Pancreas (tissue), 10 donors: ENCODE data around the gene KRTAP10-2. TPM values are rescaled to one million over a fixed set of nuclear protein-coding genes. Genes with fewer than 3 reads are reported as not detected.
A peak's percentile ranks its signal among the peaks of the same experiment; 100 is the strongest.
"Not testable (repeated sequence)": the region's sequence is repeated elsewhere in the genome, so short reads cannot be mapped to it uniquely, and the experiment has no call there.

Source experiments
- ATAC-seq, 4 donors: fragments of 200-7000 bp; cut with Tn5 transposase; one replicate each; pipeline versions ENCODE4 v1.8.0 to v1.9.1; 2020; ENCODE audit warnings: mild to moderate bottlenecking in 4 of 4, moderate library complexity in 4 of 4
- DNase-seq, 6 donors: peaks; one replicate each; pipeline ENCODE4 v3.0.0-alpha.2; 2020
- FAIRE-seq: peaks from 2 replicates; lab custom pipeline; 2012; peaks lifted over from hg19 to GRCh38; lab: Jason Lieb, UNC
- H3K27ac ChIP-seq, 4 donors: fragments of 200-600 bp; sonication (generic); 1 replicate in 3 of 4; 2 replicates in 1 of 4; pipeline versions ENCODE4 v1.5.0 to v1.8.0; 2020
- H3K27me3 ChIP-seq, 4 donors: fragments of 200-600 bp; one replicate each; pipeline ENCODE4 v1.8.0; 2021
- H3K36me3 ChIP-seq, 3 donors: fragments of 200-600 bp; sonication (generic) in 1 of 3; one replicate each; pipeline versions ENCODE4 v1.5.0 to v1.8.0; 2020 to 2021
- H3K4me1 ChIP-seq, 3 donors: fragments of 200-600 bp; one replicate each; pipeline ENCODE4 v1.8.0; 2021
- H3K4me3 ChIP-seq, 4 donors: fragments of 200-600 bp; sonication (generic) in 2 of 4; one replicate each; pipeline versions ENCODE4 v1.5.0 to v1.8.0; 2020 to 2021
- H3K9me3 ChIP-seq, 4 donors: fragments of 200-600 bp; one replicate each; pipeline ENCODE4 v1.8.0; 2021
- CTCF ChIP-seq, 4 donors: fragments of 200-600 bp; sonication (generic) in 3 of 4; IDR thresholded peaks; one replicate each; pipeline versions ENCODE4 v1.5.0 to v1.8.0; 2021; ENCODE audit warnings: antibody characterized with exemption in 4 of 4
- WGBS, 2 donors: extraction: QIAGEN DNeasy Blood & Tissue Kit; methylation state at CpG; one replicate each; pipeline ENCODE4 v1.1.7; 2013; 5-methylcytosine and 5-hydroxymethylcytosine counted together
- intact Hi-C, 3 donors: fragments of 100-400 bp; cut with DNase I; formaldehyde crosslinking; loops; one replicate each; pipeline versions ENCODE4 v1.11.1 to v1.14.2; 2022
- polyA plus RNA-seq, 2 donors: library from polyadenylated mRNA; stranded (reverse); fragments of 200-250 nt; gene quantifications; one replicate each; pipeline ENCODE4 v1.2.3, GENCODE V29; 2013
- total RNA-seq, 6 donors: library from RNA; stranded (reverse); fragmentation: NEBNext Ultra II Directional in 4 of 6; extraction: Animal tissue kit (Norgen Biotek cat#: 25700) in 4 of 6; gene quantifications; one replicate each; pipeline versions ENCODE4 v1.2.1 to v1.2.4, GENCODE V29; 2021 to 2023
- donor health status: healthy with polysubstance abuse.
- donor health status: DM: no; HTN: no; CAD: no; lungs with moderate emphysema.
- donor health status: DM: no; HTN: no; CAD: no.
- donor health status: control.
- donor health status: control.
- donor health status: Bipolar disorder and iron deficiency.
- donor health status: DM: yes; HTN: yes; CAD: no.
- donor health status: DM: no; HTN: no; CAD: no.
- donor health status: DM: no; HTN: no; CAD: no.
- donor health status: DM: yes; HTN: yes; CAD: no.

Gene KRTAP10-2
- total and polyA plus RNA-seq, 8 donors = not detected

GRCh38 chr21:44556879-44557278, 5.6 kb upstream of the KRTAP10-2 start:
- Histone ChIP-seq H3K27ac (no peak overlapping the region), H3K27me3 (peaks cover 0 to 15% (median 0%) of the 10 kb centered on the region in 4 donors), H3K9me3 (no peaks in the 10 kb centered on the region), H3K4me3 (no peak overlapping the region), H3K4me1 (no peaks in the 10 kb centered on the region), H3K36me3 (no peaks in the 10 kb centered on the region)
- no peak for ATAC-seq
- FAIRE-seq = no peak
- intact Hi-C loops = no loop called here
- 48 to 49% methylated on average over 9 of the region's 9 CpGs for WGBS, 2 donors
- no peak for TF ChIP-seq CTCF (IDR thresholded peaks at IDR 0.05)
- DNase-seq = no peak

GRCh38 chr21:44555200-44555875, 4.0 kb upstream of the KRTAP10-2 start:
- no peaks in the 10 kb centered on the region for H3K4me1 ChIP-seq
- 67 to 78% methylated on average over 13 of the region's 13 CpGs for WGBS, 2 donors
- H3K4me3 ChIP-seq = no peak overlapping the region
- peaks cover 0 to 15% (median 0%) of the 10 kb centered on the region in 4 donors for H3K27me3 ChIP-seq
- TF ChIP-seq CTCF (IDR thresholded peaks at IDR 0.05) = no peak
- H3K9me3 ChIP-seq = no peaks in the 10 kb centered on the region
- intact Hi-C loops = no loop called here
- H3K27ac ChIP-seq = no peak overlapping the region
- no peak for DNase-seq
- ATAC-seq = no peak
- FAIRE-seq = no peak
- H3K36me3 ChIP-seq = no peaks in the 10 kb centered on the region

GRCh38 chr21:44552681-44553080, 1.4 kb upstream of the KRTAP10-2 start:
- Histone ChIP-seq H3K27ac (no peak overlapping the region), H3K4me3 (no peak overlapping the region), H3K36me3 (no peaks in the 10 kb centered on the region), H3K9me3 (no peaks in the 10 kb centered on the region), H3K4me1 (no peaks in the 10 kb centered on the region), H3K27me3 (peaks cover 0 to 15% (median 0%) of the 10 kb centered on the region in 4 donors)
- DNase-seq (no peak), ATAC-seq (no peak), FAIRE-seq (no peak)
- WGBS, 2 donors = 58 to 64% methylated on average over 13 of the region's 13 CpGs
- TF ChIP-seq CTCF (IDR thresholded peaks at IDR 0.05) = no peak
- intact Hi-C loops = no loop called here

- H3K4me3 ChIP-seq = no peak overlapping the region
- WGBS, 2 donors = 80 to 86% methylated on average over 6 of the region's 6 CpGs
- no peak for TF ChIP-seq CTCF (IDR thresholded peaks at IDR 0.05)
- H3K4me1 ChIP-seq = no peaks in the 10 kb centered on the region
- no peak for DNase-seq
- peaks cover 0 to 15% (median 0%) of the 10 kb centered on the region in 4 donors for H3K27me3 ChIP-seq
- intact Hi-C loops = no loop called here
- no peaks in the 10 kb centered on the region for H3K36me3 ChIP-seq
- H3K27ac ChIP-seq = no peak overlapping the region
- no peak for ATAC-seq
- no peaks in the 10 kb centered on the region for H3K9me3 ChIP-seq
- FAIRE-seq = no peak
Observed at GRCh38 chr21:44552136-44552535, 831 bp upstream of the KRTAP10-2 start.

GRCh38 chr21:44550807-44551206, 498 bp downstream of the KRTAP10-2 start:
- Histone ChIP-seq H3K27me3 (peaks cover 0 to 7% (median 0%) of the 10 kb centered on the region in 4 donors), H3K36me3 (no peaks in the 10 kb centered on the region), H3K27ac (no peak overlapping the region), H3K4me1 (no peaks in the 10 kb centered on the region), H3K4me3 (no peak overlapping the region), H3K9me3 (no peaks in the 10 kb centered on the region)
- FAIRE-seq (no peak), ATAC-seq (no peak), DNase-seq (no peak)
- intact Hi-C loops = no loop called here
- TF ChIP-seq CTCF (IDR thresholded peaks at IDR 0.05) = no peak
- WGBS, 2 donors = 41 to 63% methylated on average over 10 of the region's 10 CpGs

GRCh38 chr21:44550285-44550684, 1.0 kb downstream of the KRTAP10-2 start:
- WGBS, 2 donors = 47 to 58% methylated on average over 15 to 17 of the region's 17 CpGs
- ATAC-seq, H3K27ac ChIP-seq, H3K9me3 ChIP-seq, intact Hi-C loops, H3K4me1 ChIP-seq, H3K27me3 ChIP-seq, FAIRE-seq, H3K4me3 ChIP-seq, H3K36me3 ChIP-seq: not testable (repeated sequence)
- DNase-seq = peak in 1 of 6 donors; percentile 69
